HFFc6 (cell line): ENCODE results near the gene TREH. TPM values are rescaled to one million over a fixed set of nuclear protein-coding genes. Genes with fewer than 3 reads are reported as not detected.

ENCODE experiments used
- DNase-seq: peaks from one replicate; pipeline ENCODE4 v3.0.0-alpha.2; 2018
- H3K27ac Mint-ChIP-seq: 2 replicates; pipeline ENCODE4 v1.8.0; 2020; ENCODE audit warnings: mild to moderate bottlenecking, mixed read lengths
- H3K27me3 Mint-ChIP-seq: 2 replicates; pipeline ENCODE4 v1.8.0; 2021; ENCODE audit warnings: mild to moderate bottlenecking, moderate library complexity, mixed read lengths; ENCODE audit not compliant: insufficient read depth
- H3K36me3 Mint-ChIP-seq: 2 replicates; pipeline ENCODE4 v1.8.0; 2021; ENCODE audit warnings: low read depth, mixed read lengths
- H3K4me1 Mint-ChIP-seq: 2 replicates; pipeline ENCODE4 v1.8.0; 2020; ENCODE audit warnings: low read depth, mixed read lengths
- H3K4me3 Mint-ChIP-seq: 2 replicates; pipeline ENCODE4 v1.8.0; 2020; ENCODE audit warnings: mild to moderate bottlenecking, moderate library complexity, mixed read lengths
- H3K9me3 Mint-ChIP-seq: 2 replicates; pipeline ENCODE4 v1.8.0; 2020; ENCODE audit warnings: mild to moderate bottlenecking, mixed read lengths
- total RNA-seq, 6 experiments: library from RNA; stranded (reverse); fragmentation: NEBNext Ultra II Directional; extraction: Animal tissue kit (Norgen Biotek cat#: 25700); gene quantifications; 2 replicates in 1 of 6; 3 replicates in 5 of 6; pipeline ENCODE4 v1.2.3, GENCODE V29; 2021
- TF ChIP-seq, protein P1 (sequence below): fragments of 200-600 bp; sonication (generic); IDR thresholded peaks from 2 replicates; pipeline ENCODE4 v1.5.0; 2021; ENCODE audit warnings: antibody characterized with exemption, mild to moderate bottlenecking

Gene TREH
- total RNA-seq, 6 experiments from 2014 or later, result 0.07 TPM; not detected in 5

DNA sequence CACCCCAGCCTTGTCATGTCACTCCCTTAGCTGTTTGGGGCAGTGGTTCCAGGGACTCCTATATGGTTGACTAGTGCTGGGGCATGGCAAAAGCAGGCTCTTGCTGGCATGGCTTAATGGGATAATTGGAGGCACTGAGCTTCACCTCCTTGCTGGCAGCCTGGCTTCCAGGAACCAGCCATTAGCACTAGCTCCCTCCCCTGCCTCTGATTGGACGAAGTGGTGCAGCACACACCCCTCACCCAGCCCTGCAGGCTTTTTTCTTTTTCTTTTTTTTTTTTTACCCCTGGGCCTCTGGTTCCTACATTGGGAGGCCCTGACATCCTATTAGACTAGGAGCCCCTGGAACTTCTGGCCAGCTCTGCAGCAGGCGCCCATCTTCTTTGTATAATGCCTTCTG, 53.5 kb downstream of the TREH start:
- Mint-ChIP-seq H3K27ac (peak overlapping the region; percentile 10; the same call in 1 of the 2 replicates), H3K4me3 (no peak overlapping the region), H3K4me1 (peaks cover 52% of the 10 kb centered on the region), H3K27me3 (peaks cover 4% of the 10 kb centered on the region), H3K36me3 (peaks cover 30% of the 10 kb centered on the region; the same call in 1 of the 2 replicates), H3K9me3 (no peaks in the 10 kb centered on the region)
- TF ChIP-seq, protein P1, sequence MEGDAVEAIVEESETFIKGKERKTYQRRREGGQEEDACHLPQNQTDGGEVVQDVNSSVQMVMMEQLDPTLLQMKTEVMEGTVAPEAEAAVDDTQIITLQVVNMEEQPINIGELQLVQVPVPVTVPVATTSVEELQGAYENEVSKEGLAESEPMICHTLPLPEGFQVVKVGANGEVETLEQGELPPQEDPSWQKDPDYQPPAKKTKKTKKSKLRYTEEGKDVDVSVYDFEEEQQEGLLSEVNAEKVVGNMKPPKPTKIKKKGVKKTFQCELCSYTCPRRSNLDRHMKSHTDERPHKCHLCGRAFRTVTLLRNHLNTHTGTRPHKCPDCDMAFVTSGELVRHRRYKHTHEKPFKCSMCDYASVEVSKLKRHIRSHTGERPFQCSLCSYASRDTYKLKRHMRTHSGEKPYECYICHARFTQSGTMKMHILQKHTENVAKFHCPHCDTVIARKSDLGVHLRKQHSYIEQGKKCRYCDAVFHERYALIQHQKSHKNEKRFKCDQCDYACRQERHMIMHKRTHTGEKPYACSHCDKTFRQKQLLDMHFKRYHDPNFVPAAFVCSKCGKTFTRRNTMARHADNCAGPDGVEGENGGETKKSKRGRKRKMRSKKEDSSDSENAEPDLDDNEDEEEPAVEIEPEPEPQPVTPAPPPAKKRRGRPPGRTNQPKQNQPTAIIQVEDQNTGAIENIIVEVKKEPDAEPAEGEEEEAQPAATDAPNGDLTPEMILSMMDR, result no peak
- DNase-seq, result no peak

DNA sequence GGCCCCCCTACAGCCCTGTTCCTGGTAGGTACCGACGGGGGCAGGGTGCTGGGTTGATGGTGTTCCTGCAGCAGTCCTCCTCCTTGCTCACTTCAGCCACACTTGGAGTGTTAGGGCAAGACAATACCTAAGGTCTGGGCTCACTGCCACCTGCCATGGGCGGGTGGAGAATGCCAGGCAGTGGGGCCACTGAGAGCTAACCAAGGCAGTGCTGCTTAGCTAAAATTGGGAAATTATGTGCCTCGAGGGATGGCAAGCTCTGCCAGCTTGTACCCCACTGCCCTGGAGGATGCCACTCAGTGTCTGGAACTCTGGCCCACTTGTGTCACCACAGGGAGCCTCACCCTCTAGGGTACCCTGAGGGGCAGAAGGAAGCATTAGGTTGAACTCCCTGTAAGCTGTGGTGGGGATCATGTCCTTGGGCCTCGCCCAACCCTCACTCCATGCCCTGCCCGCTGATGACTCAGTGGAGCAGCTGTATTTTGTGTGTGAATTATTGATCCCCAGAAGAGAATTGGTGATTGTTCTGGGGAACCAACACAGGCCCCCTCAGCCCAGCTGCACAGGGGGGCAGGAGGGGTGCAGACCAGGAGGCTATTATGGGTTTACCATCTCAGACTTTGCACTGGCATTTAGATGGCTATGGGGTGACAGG, 54.3 kb downstream of the TREH start:
- Mint-ChIP-seq H3K9me3 (no peaks in the 10 kb centered on the region), H3K4me1 (peaks cover 52% of the 10 kb centered on the region), H3K36me3 (peaks cover 26% of the 10 kb centered on the region; the same call in 1 of the 2 replicates), H3K27me3 (peaks cover 1% of the 10 kb centered on the region), H3K4me3 (no peak overlapping the region), H3K27ac (no peak overlapping the region)
- DNase-seq, result no peak
- TF ChIP-seq, protein P1, result no peak

DNA sequence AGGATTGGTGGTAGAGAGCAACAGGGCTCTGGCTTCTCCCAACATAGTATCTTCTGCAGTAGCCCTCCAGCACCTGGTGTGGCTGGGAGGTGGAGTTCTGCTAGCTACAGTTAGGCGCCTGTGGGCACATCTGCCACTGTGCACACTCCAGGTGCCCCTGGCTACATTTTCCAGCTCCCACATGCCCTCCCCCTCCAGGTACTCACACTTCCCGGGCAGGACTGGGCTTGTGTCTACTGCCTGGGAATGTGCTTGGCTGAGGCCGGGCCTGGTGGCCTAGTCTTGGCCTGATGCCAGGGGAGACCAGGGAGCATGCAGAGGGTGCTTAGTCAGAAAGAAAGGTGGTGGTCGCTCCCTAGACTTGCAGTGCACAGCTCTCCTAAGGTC, 56.2 kb downstream of the TREH start:
- TF ChIP-seq, protein P1, result no peak
- H3K9me3 Mint-ChIP-seq, result no peaks in the 10 kb centered on the region
- H3K27ac Mint-ChIP-seq, result peak overlapping the region; percentile 92
- H3K27me3 Mint-ChIP-seq, result peaks cover 4% of the 10 kb centered on the region
- peaks cover 58% of the 10 kb centered on the region for H3K4me1 Mint-ChIP-seq
- peak; percentile 26 for DNase-seq
- H3K4me3 Mint-ChIP-seq, result peak overlapping the region; percentile 79
- H3K36me3 Mint-ChIP-seq, result peaks cover 16% of the 10 kb centered on the region

DNA sequence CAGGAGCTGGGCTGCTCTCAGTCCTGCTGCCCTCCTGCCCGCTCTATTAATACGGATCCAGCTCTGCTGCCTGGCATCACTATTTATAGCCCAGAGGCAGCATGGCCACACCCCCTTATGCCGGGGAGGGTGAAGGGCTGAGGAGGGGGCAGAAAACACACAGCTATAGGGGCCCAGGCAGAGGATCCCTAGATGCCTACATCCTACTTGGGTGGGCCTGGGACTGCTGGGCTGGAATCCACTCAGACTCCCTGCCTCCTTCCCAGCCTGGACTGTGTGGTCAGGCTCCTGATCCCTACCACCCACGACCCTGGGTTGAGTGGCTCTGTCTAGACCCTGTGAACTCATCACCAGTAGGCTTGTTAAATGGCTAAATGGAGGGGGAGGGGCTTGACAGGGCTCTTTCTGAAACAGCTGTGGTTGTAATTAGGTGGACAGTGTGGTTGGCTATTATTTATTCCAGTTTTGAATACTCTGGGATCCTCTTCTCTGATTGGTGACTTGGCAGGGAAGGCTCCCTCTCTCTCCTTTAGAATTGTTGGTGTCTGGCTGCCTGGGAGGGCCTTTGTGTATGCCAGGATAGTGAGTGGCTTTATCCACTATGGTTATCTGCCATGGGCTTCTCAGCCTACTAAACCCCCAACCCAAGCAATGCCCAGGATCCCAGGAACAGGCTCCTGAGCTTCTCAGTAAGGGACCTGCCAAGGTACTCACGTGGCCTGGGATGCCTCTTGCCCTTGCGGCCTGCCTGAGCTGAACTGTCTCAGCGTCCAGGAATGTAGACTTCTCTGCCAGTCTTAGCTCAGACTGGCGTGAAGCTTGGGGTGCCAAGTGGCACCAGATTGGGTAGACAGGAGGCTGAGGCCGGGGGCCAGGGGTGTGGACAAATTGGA, 56.8 kb downstream of the TREH start:
- no peaks in the 10 kb centered on the region for H3K9me3 Mint-ChIP-seq
- H3K4me1 Mint-ChIP-seq, result peaks cover 64% of the 10 kb centered on the region
- peak overlapping the region; percentile 79 for H3K4me3 Mint-ChIP-seq

DNA sequence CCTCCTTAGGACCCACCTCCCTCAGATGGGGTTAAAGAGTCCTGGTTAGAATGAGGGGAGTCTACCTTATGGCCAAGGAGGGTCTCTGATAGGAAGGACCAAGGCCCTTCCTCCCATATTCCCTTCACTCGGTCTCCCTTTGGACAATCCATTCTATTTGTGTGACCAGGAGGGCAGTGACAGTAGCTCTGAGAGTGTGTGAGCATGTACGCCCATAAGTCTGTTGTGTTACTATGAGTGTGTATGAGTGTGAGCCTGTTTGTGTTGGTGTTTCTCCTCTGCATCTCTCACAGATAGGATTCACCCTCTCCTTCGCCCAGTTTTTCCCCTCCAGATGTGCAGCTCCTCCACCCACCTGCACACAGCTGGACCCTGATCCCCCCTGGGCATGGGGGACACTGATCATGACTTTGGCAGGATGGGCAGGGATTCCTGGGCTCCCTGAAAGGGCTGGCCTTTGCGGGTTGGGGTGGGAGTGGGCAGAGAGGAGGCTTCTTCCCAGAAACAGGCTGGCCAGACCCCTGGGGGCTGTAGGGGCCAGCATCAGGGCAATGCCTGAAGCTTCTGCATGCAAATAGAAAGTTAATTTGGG, 57.6 kb downstream of the TREH start:
- Mint-ChIP-seq H3K4me3 (peak overlapping the region; percentile 79), H3K27me3 (peaks cover 4% of the 10 kb centered on the region), H3K4me1 (peaks cover 72% of the 10 kb centered on the region), H3K9me3 (no peaks in the 10 kb centered on the region), H3K27ac (peak overlapping the region; percentile 92), H3K36me3 (peaks cover 16% of the 10 kb centered on the region)
- DNase-seq, result no peak
- TF ChIP-seq, protein P1, result no peak

More for the DNA sequence above, 56.8 kb downstream of the TREH start:
- peak; percentile 68 for DNase-seq
- Mint-ChIP-seq H3K27me3 (peaks cover 4% of the 10 kb centered on the region), H3K27ac (peak overlapping the region; percentile 92), H3K36me3 (peaks cover 16% of the 10 kb centered on the region)
- TF ChIP-seq, protein P1, result no peak
